ENCODE data around the gene LEMD1.

DNA sequence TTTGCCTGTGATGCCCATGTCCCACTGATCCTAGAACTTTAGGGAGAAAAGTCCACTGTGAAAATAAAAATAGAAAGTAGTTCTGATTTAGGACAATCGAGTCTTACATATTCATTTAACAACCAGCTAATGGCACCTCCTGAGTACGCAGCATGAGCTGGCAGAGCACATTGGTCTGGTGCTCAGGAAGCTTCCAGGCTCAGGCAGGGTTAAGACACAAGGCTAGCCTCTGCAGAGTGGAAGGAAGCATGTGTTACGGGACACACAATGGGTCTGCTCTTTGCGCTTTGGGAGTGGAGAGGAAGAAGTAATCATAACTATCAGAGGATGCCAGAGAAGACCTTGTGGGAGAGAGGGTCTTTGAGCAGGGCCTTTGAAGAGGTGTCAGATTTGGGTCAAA lies 61.0 kb downstream of the LEMD1 start:
- TF ChIP-seq CTCF (IDR thresholded peaks at IDR 0.05) (no peak), POLR2A (IDR thresholded peaks at IDR 0.05) (no peak)
